Heart left ventricle (tissue), 13 donors: ENCODE data around the gene GALP.

ENCODE experiments used
- POLR2A ChIP-seq, 2 donors: fragments of 450-650 bp; IDR thresholded peaks; one replicate each; pipeline ENCODE4 v1.6.1; 2017; ENCODE audit warnings: antibody characterized with exemption in 2 of 2, mild to moderate bottlenecking in 2 of 2, moderate library complexity in 2 of 2
- TF ChIP-seq, protein P1 (sequence below), 12 donors: fragments of 200-600 bp; sonication (generic) in 4 of 12; IDR thresholded peaks; one replicate each; pipeline versions ENCODE4 v1.5.0 to v1.8.0; 2018 to 2022; ENCODE audit warnings: antibody characterized with exemption in 12 of 12, mild to moderate bottlenecking in 5 of 12
- donor health status: ischemic (EF 13 %, LVEDD 7.1; RV severe dilation, severe dysfunction).
- donor health status: DM: no; HTN: yes; CAD: no.
- donor health status: DM: no; HTN: no; CAD: no.
- donor health status: ischemic (EF 25% LVEDD 6.9; RV normal size, moderate dysfunction).
- donor health status: ischemic (EF 25% LVEDD 5.7; RV mildly dilated, moderate dysfunction).
- donor health status: ischemic (EF 35%, LVEDD 5.7; RV mildly dilated, moderate dysfunction).
- donor health status: nonischemic (EF 11% LVEDD 7.7; RV severe dilation, severe dysfunction).
- donor health status: DM: yes; HTN: yes; CAD: no.
- donor health status: PGD.
- donor health status: ischemic (EF 29% LVEDD 5.4; RV normal size, mild dysfunction).
- donor health status: nonischemic (EF 23%, LVEDD 6.1; RV moderate dilation, normal function).

DNA sequence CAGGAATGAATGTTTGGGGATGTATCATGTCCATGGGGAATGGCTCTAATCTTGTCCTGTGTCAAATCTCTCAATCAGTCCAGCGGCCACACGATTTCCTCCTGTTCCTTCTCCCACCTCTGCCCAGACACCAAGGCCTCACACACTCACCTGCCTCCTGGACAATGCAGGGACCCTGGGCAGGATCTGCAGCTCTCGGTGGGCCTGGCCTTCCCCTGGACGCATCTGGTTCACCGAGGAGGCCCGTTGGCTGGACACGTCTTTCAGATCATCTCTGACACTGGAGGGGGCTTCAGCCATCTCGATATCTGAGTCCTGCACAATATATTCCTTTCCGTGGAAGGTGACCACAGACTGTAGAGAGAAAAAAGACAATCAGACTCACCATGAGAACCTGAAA lies 47.7 kb downstream of the GALP start:
- TF ChIP-seq, protein P1, sequence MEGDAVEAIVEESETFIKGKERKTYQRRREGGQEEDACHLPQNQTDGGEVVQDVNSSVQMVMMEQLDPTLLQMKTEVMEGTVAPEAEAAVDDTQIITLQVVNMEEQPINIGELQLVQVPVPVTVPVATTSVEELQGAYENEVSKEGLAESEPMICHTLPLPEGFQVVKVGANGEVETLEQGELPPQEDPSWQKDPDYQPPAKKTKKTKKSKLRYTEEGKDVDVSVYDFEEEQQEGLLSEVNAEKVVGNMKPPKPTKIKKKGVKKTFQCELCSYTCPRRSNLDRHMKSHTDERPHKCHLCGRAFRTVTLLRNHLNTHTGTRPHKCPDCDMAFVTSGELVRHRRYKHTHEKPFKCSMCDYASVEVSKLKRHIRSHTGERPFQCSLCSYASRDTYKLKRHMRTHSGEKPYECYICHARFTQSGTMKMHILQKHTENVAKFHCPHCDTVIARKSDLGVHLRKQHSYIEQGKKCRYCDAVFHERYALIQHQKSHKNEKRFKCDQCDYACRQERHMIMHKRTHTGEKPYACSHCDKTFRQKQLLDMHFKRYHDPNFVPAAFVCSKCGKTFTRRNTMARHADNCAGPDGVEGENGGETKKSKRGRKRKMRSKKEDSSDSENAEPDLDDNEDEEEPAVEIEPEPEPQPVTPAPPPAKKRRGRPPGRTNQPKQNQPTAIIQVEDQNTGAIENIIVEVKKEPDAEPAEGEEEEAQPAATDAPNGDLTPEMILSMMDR (IDR thresholded peaks at IDR 0.05): no peak
- TF ChIP-seq POLR2A (IDR thresholded peaks at IDR 0.05): no peak
